ENCODE data around the gene KDM7A.
"Not testable (repeated sequence)": the region's sequence is repeated elsewhere in the genome, so short reads cannot be mapped to it uniquely, and the experiment has no call there.

KDM7A gene

DNA sequence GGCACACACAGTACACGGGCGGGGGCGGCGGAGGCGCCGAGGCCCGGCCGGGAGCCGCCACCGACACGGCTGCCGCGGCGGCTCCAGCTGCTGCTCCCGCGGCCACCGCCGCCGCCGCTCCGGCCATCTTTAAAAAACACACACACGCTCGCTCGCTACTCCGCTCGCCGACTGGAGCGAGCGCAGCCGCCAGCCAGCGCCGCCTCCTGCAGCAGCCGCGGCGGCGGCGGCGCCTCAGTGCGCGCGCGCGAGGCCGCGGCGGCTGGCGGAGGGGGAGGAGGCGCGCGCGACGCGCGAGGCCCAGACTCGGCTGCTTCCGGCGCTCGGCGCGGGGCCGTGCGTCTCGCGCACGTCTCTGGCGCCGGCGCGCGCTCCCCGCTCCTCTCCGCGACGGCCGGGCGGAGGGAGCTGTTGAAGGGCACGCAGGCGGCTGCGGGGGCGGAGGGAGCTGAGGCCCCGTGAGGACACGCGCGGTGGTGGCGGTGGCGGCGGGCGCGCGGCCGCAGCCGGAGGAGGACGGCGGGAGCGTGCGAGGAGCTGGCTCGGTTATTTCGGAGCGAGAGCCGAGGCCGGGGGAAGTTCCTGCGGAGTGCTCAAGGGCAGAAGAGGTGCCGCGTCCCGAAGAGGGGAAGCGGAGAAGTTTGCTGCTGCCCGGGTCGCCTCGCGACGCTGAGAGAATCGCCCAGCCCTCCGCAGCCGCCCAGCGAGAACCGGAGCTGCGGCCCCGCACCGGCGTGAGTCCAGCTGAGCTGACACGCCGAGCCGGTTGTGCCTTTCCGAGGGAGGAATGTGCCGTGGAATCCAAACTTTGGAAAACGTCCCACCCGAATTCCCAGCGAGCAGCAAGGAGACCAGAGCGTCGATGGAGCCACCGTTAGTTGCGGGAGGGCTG lies at the start of gene KDM7A:
KDM7A (minus strand) TSS at position 173 of the 892 bp plus-strand sequence; CDS start at position 127, 46 bp downstream.
- DNase-seq = peak; percentile 88

DNA sequence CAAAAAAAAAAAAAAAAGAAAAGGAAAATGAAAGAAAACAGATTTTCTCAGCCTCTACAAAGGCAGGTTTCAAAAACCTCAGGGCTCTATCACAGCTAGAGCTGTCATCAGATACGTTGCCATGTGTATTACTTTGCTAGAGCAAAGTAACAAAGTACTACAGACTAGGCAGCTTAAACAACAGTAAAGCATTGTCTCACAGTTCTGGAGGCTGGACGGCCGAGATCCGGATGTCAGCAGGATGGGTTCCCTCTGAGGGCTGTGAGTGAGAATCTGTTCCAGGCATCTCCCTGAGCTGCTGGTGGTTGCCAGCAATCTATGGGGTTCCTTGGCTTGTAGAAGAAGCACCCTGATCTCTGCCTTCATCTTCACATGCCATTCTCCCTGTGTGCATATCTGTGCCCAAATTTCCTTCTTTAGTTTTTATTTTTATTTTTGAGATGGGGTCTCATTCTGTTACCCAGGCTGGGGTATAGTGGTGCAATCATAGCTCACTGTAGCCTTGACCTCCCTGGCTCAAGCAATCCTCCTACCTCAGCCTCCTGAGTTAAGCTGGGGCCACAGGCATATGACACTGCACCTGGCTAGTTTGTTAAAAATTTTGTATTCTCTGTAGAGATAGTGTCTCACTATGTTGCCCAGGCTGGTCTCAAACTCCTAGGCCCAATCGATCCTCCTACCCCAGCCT lies 48.9 kb upstream of the KDM7A start:
- no peak for DNase-seq

DNA sequence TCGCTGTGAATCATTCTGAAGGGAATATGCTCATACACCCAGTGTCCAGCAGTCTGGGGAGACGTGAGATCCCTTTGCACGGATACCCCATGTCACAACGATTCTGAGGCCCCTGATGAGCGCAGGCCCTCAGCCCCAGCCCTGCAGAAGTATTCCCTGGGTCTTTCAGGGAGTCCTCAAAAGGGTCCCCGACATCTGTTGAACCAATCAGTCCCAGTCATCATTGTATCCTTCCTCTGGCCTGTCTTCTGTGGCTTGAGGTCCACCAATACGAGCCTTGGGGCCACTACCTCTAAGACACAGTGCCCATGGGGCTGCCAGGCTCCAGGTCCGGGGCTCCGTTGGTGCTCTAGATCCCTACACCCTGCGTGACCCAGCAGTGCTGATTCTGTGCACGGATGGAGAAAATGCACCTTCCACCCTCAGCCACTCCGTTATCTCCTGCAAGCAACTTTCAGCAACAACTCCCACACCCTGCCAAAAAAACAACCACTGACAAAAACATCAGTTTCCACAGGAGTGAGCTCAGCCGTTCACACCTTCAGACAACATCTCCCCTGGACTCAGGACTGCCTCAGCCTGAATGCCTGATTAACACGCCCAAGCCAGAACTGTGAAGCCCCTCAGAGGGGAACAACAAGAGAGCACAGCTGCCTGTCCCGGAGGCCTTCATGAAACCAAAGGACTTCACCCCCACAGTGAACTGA lies 46.9 kb upstream of the KDM7A start:
- DNase-seq = no peak

DNA sequence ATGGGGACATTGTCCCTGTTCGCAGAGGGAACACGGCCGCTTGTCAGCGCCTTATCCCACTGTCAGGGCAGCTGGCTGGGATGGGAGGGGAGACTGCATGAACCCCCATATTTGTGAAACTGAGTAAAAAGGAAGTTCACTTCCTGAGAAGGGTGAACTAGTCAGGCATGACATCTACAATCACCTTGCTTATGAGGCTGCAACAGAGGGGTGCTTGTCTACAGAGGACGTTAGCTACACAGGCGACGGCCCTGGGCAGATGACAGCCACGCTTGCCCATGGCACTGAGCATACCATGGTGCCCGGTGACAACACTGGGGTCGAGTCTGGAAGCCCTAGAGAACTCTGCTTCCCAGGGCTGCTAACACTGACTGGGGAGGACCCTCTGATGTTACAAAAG lies 46.0 kb upstream of the KDM7A start:
- no peak for DNase-seq

- DNase-seq = no peak
Measured at GRCh38 chr7:140219672-140220524, 43.1 kb upstream of the KDM7A start.

DNA sequence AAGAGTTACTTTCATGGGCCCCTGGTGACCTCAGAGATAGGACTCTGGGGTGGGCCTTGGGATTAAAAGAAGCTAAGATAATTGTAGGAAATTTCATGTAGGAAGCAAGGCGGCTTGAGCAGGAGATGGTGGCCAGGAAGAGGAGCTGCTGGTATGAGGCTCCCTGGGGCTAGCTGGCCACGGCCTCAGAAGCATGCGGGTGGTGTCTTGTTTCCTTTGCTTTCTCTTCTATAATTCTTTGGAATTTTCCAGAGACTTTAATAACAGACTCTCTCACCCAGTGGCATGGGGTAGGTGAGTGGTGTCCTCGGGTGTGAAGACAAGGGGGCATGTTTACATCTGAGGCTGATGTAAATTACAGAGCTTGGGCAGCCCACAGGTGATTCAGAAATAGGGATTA lies 41.9 kb upstream of the KDM7A start:
- DNase-seq = no peak

GRCh38 chr7:140217750-140218501 lies 41.1 kb upstream of the KDM7A start:
- DNase-seq = no peak

DNA sequence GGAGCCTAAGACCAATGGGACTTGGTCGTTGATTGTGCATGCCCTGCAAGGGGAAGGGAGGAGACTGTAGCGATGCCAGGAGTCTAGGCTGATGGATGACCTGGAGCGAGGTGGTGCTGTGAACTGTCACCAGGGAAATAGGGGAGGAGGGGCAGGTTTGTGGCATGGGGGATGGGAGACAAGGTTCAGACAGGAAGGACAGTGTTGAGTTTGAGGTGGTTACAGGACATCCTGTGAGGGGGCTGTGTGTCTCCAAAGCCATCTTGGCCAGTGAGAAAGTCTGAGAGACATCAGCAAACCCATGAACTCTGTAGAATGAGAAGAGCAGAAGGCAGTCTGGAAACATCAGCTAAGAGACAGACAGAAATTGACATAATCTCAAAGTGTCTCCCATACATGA lies 38.5 kb upstream of the KDM7A start:
- no peak for DNase-seq

DNA sequence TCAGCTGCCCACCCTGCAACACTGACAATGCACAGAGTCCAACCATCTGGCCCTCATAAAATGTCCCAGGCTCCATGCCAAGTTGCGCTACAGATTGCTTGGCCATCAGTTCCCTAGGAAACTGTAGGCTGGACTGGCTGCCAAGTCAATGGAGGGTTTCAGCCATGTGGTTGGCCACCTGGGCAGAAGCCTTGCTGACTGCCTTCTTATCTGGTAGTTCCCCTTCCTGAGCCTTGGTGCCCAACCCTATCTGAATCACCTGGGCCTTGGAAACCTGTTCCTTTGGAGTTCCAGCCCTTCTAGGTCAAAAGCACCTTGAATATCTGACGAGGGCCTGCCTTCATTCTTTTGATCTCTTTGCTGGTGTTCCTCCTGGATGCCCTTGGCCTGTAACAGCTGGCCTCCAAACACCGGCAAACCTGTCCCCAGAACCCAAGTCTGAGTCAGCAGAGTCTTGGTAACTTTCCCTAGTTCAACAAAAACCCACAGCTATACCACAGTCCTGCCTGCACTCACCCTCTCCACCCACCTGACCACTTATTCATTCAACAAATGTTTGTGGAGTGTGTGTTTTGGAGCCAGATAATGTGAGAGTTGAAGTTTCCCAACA lies 37.4 kb upstream of the KDM7A start:
- no peak for DNase-seq

- no peak for DNase-seq
Measured at GRCh38 chr7:140213684-140214074, 36.9 kb upstream of the KDM7A start.

DNA sequence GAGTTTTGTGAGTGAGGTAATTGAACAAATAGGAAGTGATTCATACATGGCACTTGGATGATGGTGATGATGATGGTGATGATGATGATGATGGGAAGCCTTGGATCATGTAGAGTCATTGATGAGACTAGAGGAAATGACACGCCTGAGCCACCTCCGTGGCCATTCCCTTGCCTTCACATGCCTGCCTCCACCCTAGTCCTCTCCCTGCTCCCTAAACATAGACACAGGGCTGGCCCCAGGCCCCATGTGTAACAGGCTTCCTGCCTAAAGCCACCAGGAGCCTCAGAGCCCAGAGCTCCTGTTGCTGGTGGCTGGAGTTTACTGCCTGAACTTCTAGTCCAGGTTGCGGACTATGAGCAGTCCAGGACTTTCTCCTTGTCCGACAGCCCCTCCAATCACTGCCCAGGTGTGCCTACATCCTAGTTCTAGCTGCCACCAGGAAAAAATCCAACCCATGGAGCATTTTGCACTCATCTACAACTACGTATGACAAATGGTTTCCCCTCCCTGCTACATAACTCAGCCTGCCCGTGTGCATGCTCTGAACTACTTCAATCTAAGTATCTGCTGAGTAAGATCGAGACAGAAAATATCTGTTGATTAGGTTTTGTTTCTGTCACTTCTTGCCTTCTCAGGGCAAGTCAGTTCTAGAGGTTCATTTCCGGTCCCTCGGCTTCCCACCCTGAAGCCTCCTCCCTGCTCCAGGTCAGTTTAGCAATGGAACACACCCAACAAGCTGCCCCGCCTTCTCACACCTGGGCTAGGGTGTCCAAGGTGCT lies 35.5 kb upstream of the KDM7A start:
- no peak for DNase-seq

DNA sequence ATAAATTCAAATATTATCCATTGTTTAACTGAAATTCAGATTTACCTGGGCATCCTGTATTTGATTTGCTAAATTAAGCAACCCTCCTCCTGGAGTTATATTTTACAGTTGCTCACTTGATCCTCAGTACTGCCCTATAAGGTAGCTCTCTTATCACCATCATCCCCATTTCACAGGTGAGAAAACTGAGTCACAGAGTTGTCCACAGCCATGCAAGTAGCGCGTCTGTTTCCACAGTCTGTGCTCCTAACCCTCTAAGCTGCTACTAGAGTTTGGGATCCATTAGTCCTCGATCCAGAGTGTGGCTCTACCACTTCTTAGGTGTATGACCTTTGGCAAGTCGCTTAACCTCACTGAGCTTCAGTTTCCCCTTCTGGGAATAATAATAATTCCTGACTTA lies 34.9 kb upstream of the KDM7A start:
- no peak for DNase-seq

GRCh38 chr7:140209866-140210609 lies 33.3 kb upstream of the KDM7A start:
- no peak for DNase-seq

DNA sequence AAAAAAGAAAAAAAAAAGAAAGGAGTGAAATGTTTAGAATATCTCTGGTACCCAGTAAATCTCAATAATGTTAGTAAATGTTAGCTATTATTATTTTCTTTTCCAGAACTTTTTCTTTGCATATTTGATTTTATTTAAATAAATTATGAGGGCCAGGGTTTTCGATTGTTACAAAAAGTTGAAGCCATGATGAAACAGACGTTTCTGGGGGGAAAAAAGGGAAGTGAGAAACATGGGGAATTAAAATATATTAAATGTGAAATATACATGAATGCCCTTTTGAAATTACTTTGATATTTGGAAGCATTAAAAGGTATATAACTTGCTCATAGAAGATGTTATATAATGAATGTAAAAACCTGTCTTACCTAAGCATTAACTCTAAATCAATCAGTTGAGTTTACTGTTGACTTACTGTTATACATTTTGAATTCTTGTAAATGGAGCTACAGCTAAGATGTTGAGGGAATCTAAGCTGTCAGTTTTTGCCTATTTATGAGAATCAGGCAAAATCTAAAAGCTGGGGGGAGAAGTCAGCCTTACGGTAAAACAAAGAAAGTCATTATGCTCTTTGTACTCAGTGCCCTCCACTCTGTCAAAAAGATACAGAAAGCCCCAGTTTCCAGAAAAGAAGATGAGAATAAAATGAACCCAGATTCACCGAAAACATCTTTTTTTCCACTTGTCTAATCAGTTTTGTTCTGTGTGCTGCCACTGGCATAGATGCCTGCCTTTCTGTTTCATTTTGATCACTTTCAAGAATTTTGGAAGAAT lies 30.0 kb upstream of the KDM7A start:
- no peak for DNase-seq

DNA sequence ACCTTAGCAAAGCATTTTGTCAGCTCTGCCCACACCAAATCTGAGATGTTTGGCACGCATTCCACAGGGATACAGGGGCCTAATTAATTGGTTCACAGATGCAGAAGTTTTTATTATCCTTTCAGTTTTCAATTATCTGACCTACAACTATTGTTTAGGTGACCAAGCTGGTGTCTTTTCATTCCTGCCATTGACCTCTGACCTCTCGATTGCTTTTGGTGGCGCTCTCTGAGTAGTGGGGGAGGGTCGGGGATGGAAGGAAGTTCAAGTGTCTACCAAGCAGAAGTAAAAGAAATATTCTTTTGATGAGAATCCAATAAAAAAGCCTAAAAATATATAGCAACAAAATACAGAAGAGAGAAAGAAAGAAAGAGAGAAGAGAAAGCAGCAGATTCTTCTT lies 28.8 kb upstream of the KDM7A start:
- no peak for DNase-seq

- no peak for DNase-seq
Measured at GRCh38 chr7:140203556-140203955, 26.8 kb upstream of the KDM7A start.

GRCh38 chr7:140202942-140203341 lies 26.2 kb upstream of the KDM7A start:
- not testable (repeated sequence) for DNase-seq

DNA sequence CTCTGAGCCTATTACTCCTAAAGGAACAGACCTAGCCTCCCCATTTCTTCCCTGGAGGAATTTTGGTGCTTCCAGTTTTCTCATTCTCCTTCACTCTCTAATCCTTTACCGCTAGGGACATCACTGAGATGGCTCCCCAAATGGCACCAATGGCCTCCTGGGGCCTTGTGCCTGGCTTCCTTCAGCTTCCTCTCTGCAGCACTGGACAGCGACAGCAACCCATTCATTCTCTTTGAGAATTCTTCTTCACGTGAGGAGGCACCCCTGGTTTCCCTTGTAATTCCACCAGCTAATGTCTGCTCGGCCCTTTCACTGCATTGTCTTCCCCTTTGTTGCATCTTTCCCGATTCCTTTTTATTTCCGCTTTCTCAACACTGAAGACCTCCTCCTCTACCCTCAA lies 24.6 kb upstream of the KDM7A start:
- no peak for DNase-seq

Measured in NCI-H1417 treated with DMSO at 0.1 percent for 48 hours (cell line).